HCT116 (cell line): Measurements from ENCODE around the gene RRAD.

Experiments
- CEBPB ChIP-seq: IDR thresholded peaks from 2 replicates; pipeline ENCODE4 v1.6.1; 2012; ENCODE audit warnings: low read depth
- CTCF ChIP-seq, 3 experiments: fragments of 200-600 bp in 1 of 3; sonication (generic) in 1 of 3; IDR thresholded peaks in 2 of 3; conservative IDR thresholded peaks in 1 of 3; 2 replicates each; pipeline ENCODE4 v1.5.1; 2012 to 2017; ENCODE audit warnings: low read depth in 2 of 3, low read length in 2 of 3, antibody characterized with exemption in 1 of 3, borderline replicate concordance in 1 of 3, control low read depth in 1 of 3, mild to moderate bottlenecking in 1 of 3, mixed read lengths in 1 of 3, mixed run types in 1 of 3, moderate library complexity in 1 of 3; ENCODE audit not compliant: insufficient read depth in 1 of 3
- EGR1 ChIP-seq: IDR thresholded peaks from 2 replicates; pipeline ENCODE4 v1.6.1; 2012; ENCODE audit warnings: low read depth
- FOSL1 ChIP-seq: IDR thresholded peaks from 2 replicates; pipeline ENCODE4 v1.6.1; 2012; ENCODE audit warnings: low read depth
- JUND ChIP-seq: IDR thresholded peaks from 2 replicates; pipeline ENCODE4 v1.6.1; 2012
- MAX ChIP-seq: IDR thresholded peaks from 2 replicates; pipeline ENCODE4 v1.6.1; 2012
- RAD21 ChIP-seq: IDR thresholded peaks from 2 replicates; pipeline ENCODE4 v1.6.1; 2012; ENCODE audit warnings: low read depth, mild to moderate bottlenecking
- ZNF274 ChIP-seq: fragments of 200-500 bp; sonication (Bioruptor generic); IDR thresholded peaks from 2 replicates; pipeline ENCODE4 v1.6.1; 2014; ENCODE audit warnings: mild to moderate bottlenecking, low read depth, low read length, inconsistent platforms

GRCh38 chr16:66940236-66940635, 14.9 kb upstream of the RRAD start:
- TF ChIP-seq MAX (no peak), RAD21 (no peak), JUND (no peak), ZNF274 (no peak), CTCF (IDR thresholded peaks at IDR 0.05 in 2 of 3, conservative IDR thresholded peaks at IDR 0.05 in 1 of 3; ENCODE audit: borderline replicate concordance in 1 of 3, insufficient read depth in 1 of 3, low read depth in 2 of 3, low read length in 2 of 3) (no peak), EGR1 (no peak), CEBPB (no peak), FOSL1 (no peak)
